Measurements from ENCODE around the gene SYT10.
"Not testable (repeated sequence)": the region's sequence is repeated elsewhere in the genome, so short reads cannot be mapped to it uniquely, and the experiment has no call there.

Gene SYT10

GRCh38 chr12:33349791-33350190 lies 89.8 kb downstream of the SYT10 start:
- DNase-seq = no peak

GRCh38 chr12:33331961-33332398 lies 107.6 kb downstream of the SYT10 start:
- DNase-seq = not testable (repeated sequence)

GRCh38 chr12:33330940-33331339 lies 108.7 kb downstream of the SYT10 start:
- DNase-seq = no peak
